Glutamatergic neuron (in vitro differentiated cells): ENCODE measurements around the gene HOXB1. TPM values are rescaled to one million over a fixed set of nuclear protein-coding genes. Genes with fewer than 3 reads are reported as not detected.

Experiments
- DNase-seq: peaks from one replicate; pipeline ENCODE4 v3.0.0; 2022
- H3K27ac Mint-ChIP-seq: one replicate; pipeline ENCODE4 v1.8.0; 2020; ENCODE audit warnings: mild to moderate bottlenecking, mixed read lengths, inconsistent platforms; ENCODE audit not compliant: unreplicated experiment
- H3K27me3 Mint-ChIP-seq: one replicate; pipeline ENCODE4 v1.8.0; 2020; ENCODE audit warnings: mild to moderate bottlenecking, moderate library complexity, mixed read lengths, inconsistent platforms; ENCODE audit not compliant: unreplicated experiment
- H3K36me3 Mint-ChIP-seq: one replicate; pipeline ENCODE4 v1.8.0; 2020; ENCODE audit warnings: mild to moderate bottlenecking, mixed read lengths, inconsistent platforms; ENCODE audit not compliant: unreplicated experiment
- H3K4me1 Mint-ChIP-seq: one replicate; pipeline ENCODE4 v1.8.0; 2020; ENCODE audit warnings: mild to moderate bottlenecking, low read depth, mixed read lengths, inconsistent platforms; ENCODE audit not compliant: unreplicated experiment
- H3K4me3 Mint-ChIP-seq: one replicate; pipeline ENCODE4 v1.8.0; 2020; ENCODE audit warnings: mild to moderate bottlenecking, mixed read lengths, inconsistent platforms; ENCODE audit not compliant: unreplicated experiment
- H3K9me3 Mint-ChIP-seq: one replicate; pipeline ENCODE4 v1.8.0; 2020; ENCODE audit warnings: mild to moderate bottlenecking, moderate library complexity, mixed read lengths, inconsistent platforms; ENCODE audit not compliant: unreplicated experiment
- CTCF ChIP-seq: fragments of 200-600 bp; sonication (generic); IDR thresholded peaks from one replicate; pipeline ENCODE4 v1.5.0; 2021; ENCODE audit not compliant: partially characterized antibody, unreplicated experiment
- total RNA-seq: library from RNA; stranded (reverse); fragmentation: NEBNext Ultra II Directional; extraction: Animal tissue kit (Norgen Biotek cat#: 25700); gene quantifications from one replicate; pipeline ENCODE4 v1.2.1, GENCODE V29; 2021; ENCODE audit not compliant: unreplicated experiment

Gene HOXB1
- total RNA-seq, 1 donor from 2014 or later, result not detected

- Mint-ChIP-seq H3K27me3 (no peaks in the 10 kb centered on the region), H3K4me1 (peaks cover 4% of the 10 kb centered on the region), H3K4me3 (no peak overlapping the region), H3K27ac (no peak overlapping the region), H3K9me3 (no peaks in the 10 kb centered on the region), H3K36me3 (no peaks in the 10 kb centered on the region)
- TF ChIP-seq CTCF, result no peak
- DNase-seq, result no peak
Measured at GRCh38 chr17:48479014-48479402, 51.8 kb downstream of the HOXB1 start.

Other genes with a start within 250 kb of the HOXB1 start
- not detected for gene SKAP1, start 100.8 kb downstream of the HOXB1 start, total RNA-seq
- 12.7 TPM for gene HOXB2, start 14.1 kb upstream of the HOXB1 start, total RNA-seq
- gene HOXB4, start 47.3 kb upstream of the HOXB1 start, total RNA-seq, result not detected
- gene HOXB3, start 59.2 kb upstream of the HOXB1 start, total RNA-seq, result not detected
- gene HOXB5, start 62.8 kb upstream of the HOXB1 start, total RNA-seq, result not detected
- not detected for gene HOXB6, start 74.0 kb upstream of the HOXB1 start, total RNA-seq
- 0.64 TPM for gene HOXB7, start 80.0 kb upstream of the HOXB1 start, total RNA-seq
- gene HOXB8, start 84.3 kb upstream of the HOXB1 start, total RNA-seq, result not detected
- not detected for gene HOXB9, start 95.3 kb upstream of the HOXB1 start, total RNA-seq
- gene PRAC1, start 191.5 kb upstream of the HOXB1 start, total RNA-seq, result not detected
- gene PRAC2, start 192.2 kb upstream of the HOXB1 start, total RNA-seq, result not detected
- gene HOXB13, start 197.7 kb upstream of the HOXB1 start, total RNA-seq, result 0.20 TPM